CD4-positive, alpha-beta T cell treated with Interleukin-6 at 100 ng/mL for 8 hours (primary cell): ENCODE results near the gene TWF2.

Experiments used
- DNase-seq: peaks from one replicate; pipeline ENCODE4 v3.0.0-alpha.2; 2020; ENCODE audit warnings: mixed read lengths, low spot score

TWF2 gene

GRCh38 chr3:52202384-52203077, 36.4 kb downstream of the TWF2 start:
- no peak for DNase-seq

GRCh38 chr3:52200981-52201679, 37.8 kb downstream of the TWF2 start:
- no peak for DNase-seq

GRCh38 chr3:52198643-52199608, 40.0 kb downstream of the TWF2 start:
- no peak for DNase-seq

GRCh38 chr3:52197842-52198625, 40.9 kb downstream of the TWF2 start, which contains the start of gene ALAS1:
Gene ALAS1, plus strand, starts transcription at chr3:52198160. Its CDS starts 1,082 bp downstream, at chr3:52199242.
- peak; percentile 92 for DNase-seq

- DNase-seq, result no peak
Observed at GRCh38 chr3:52197499-52197841, 41.5 kb downstream of the TWF2 start.

GRCh38 chr3:52196977-52197376, 42.0 kb downstream of the TWF2 start:
- DNase-seq, result no peak

GRCh38 chr3:52195823-52196331, 43.1 kb downstream of the TWF2 start:
- DNase-seq, result no peak

GRCh38 chr3:52195291-52195597, 43.7 kb downstream of the TWF2 start:
- DNase-seq, result no peak

GRCh38 chr3:52194485-52195290, 44.3 kb downstream of the TWF2 start:
- no peak for DNase-seq

GRCh38 chr3:52193065-52193464, 45.9 kb downstream of the TWF2 start:
- no peak for DNase-seq

GRCh38 chr3:52191663-52192062, 47.3 kb downstream of the TWF2 start:
- DNase-seq, result no peak

GRCh38 chr3:52190294-52191074, 48.5 kb downstream of the TWF2 start:
- DNase-seq, result no peak

- no peak for DNase-seq
Observed at GRCh38 chr3:52188556-52188955, 50.4 kb downstream of the TWF2 start.

- no peak for DNase-seq
Observed at GRCh38 chr3:52186729-52187128, 52.2 kb downstream of the TWF2 start.

GRCh38 chr3:52185837-52186236, 53.1 kb downstream of the TWF2 start:
- no peak for DNase-seq

- no peak for DNase-seq
Observed at GRCh38 chr3:52185311-52185710, 53.6 kb downstream of the TWF2 start.

GRCh38 chr3:52184690-52185089, 54.3 kb downstream of the TWF2 start:
- DNase-seq, result no peak

- DNase-seq, result no peak
Observed at GRCh38 chr3:52183786-52184445, 55.0 kb downstream of the TWF2 start.

GRCh38 chr3:52182691-52183090, 56.3 kb downstream of the TWF2 start:
- no peak for DNase-seq

- no peak for DNase-seq
Observed at GRCh38 chr3:52182196-52182595, 56.8 kb downstream of the TWF2 start.
